ENCODE data around the gene UMAD1.

UMAD1 gene

GRCh38 chr7:7850150-7850549, 209.6 kb downstream of the UMAD1 start:
- TF ChIP-seq TCF12 (IDR thresholded peaks at IDR 0.05; ENCODE audit: low read depth) (no peak), TAF1 (IDR thresholded peaks at IDR 0.05; ENCODE audit: low read depth) (no peak), ZBTB7A (IDR thresholded peaks at IDR 0.05; ENCODE audit: low read depth) (no peak), CEBPB (IDR thresholded peaks at IDR 0.05) (no peak), MAX (IDR thresholded peaks at IDR 0.05) (no peak), EP300 (IDR thresholded peaks at IDR 0.05; ENCODE audit: borderline replicate concordance) (no peak), EGR1 (IDR thresholded peaks at IDR 0.05) (no peak), NFIC (IDR thresholded peaks at IDR 0.05) (no peak), YY1 (IDR thresholded peaks at IDR 0.05; ENCODE audit: low read depth) (no peak), USF1 (IDR thresholded peaks at IDR 0.05) (no peak), CREB1 (IDR thresholded peaks at IDR 0.05; ENCODE audit: low read depth) (no peak), RAD21 (IDR thresholded peaks at IDR 0.05; ENCODE audit: low read depth) (no peak), FOXM1 (IDR thresholded peaks at IDR 0.05; ENCODE audit: borderline replicate concordance, low read depth) (no peak), REST (IDR thresholded peaks at IDR 0.05; ENCODE audit: low read depth) (no peak)

GRCh38 chr7:7851381-7851780, 210.8 kb downstream of the UMAD1 start:
- no peak for TF ChIP-seq EGR1 (IDR thresholded peaks at IDR 0.05)
- no peak for TF ChIP-seq TEAD4 (IDR thresholded peaks at IDR 0.05)
- no peak for TF ChIP-seq TCF12 (IDR thresholded peaks at IDR 0.05; ENCODE audit: low read depth)
- TF ChIP-seq EP300 (IDR thresholded peaks at IDR 0.05; ENCODE audit: borderline replicate concordance), result no peak
- no peak for TF ChIP-seq CEBPB (IDR thresholded peaks at IDR 0.05)
- TF ChIP-seq TAF1 (IDR thresholded peaks at IDR 0.05; ENCODE audit: low read depth), result no peak
- TF ChIP-seq REST (IDR thresholded peaks at IDR 0.05; ENCODE audit: low read depth), result no peak
- no peak for TF ChIP-seq CREB1 (IDR thresholded peaks at IDR 0.05; ENCODE audit: low read depth)
- no peak for TF ChIP-seq ZBTB7A (IDR thresholded peaks at IDR 0.05; ENCODE audit: low read depth)
- no peak for TF ChIP-seq RAD21 (IDR thresholded peaks at IDR 0.05; ENCODE audit: low read depth)
- TF ChIP-seq FOXM1 (IDR thresholded peaks at IDR 0.05; ENCODE audit: borderline replicate concordance, low read depth), result no peak
- no peak for TF ChIP-seq NFIC (IDR thresholded peaks at IDR 0.05)
- no peak for TF ChIP-seq MAX (IDR thresholded peaks at IDR 0.05)
- TF ChIP-seq USF1 (IDR thresholded peaks at IDR 0.05), result no peak
- no peak for TF ChIP-seq YY1 (IDR thresholded peaks at IDR 0.05; ENCODE audit: low read depth)

- TF ChIP-seq NFIC (IDR thresholded peaks at IDR 0.05) (no peak), TCF12 (IDR thresholded peaks at IDR 0.05; ENCODE audit: low read depth) (no peak), FOXM1 (IDR thresholded peaks at IDR 0.05; ENCODE audit: borderline replicate concordance, low read depth) (no peak), CEBPB (IDR thresholded peaks at IDR 0.05) (no peak), TAF1 (IDR thresholded peaks at IDR 0.05; ENCODE audit: low read depth) (no peak), REST (IDR thresholded peaks at IDR 0.05; ENCODE audit: low read depth) (no peak), CREB1 (IDR thresholded peaks at IDR 0.05; ENCODE audit: low read depth) (no peak), RAD21 (IDR thresholded peaks at IDR 0.05; ENCODE audit: low read depth) (no peak), ZBTB7A (IDR thresholded peaks at IDR 0.05; ENCODE audit: low read depth) (no peak), YY1 (IDR thresholded peaks at IDR 0.05; ENCODE audit: low read depth) (no peak), EP300 (IDR thresholded peaks at IDR 0.05; ENCODE audit: borderline replicate concordance) (no peak), EGR1 (IDR thresholded peaks at IDR 0.05) (no peak), MAX (IDR thresholded peaks at IDR 0.05) (no peak), USF1 (IDR thresholded peaks at IDR 0.05) (no peak), TEAD4 (IDR thresholded peaks at IDR 0.05) (no peak)
These were observed 211.4 kb downstream of the UMAD1 start for GRCh38 chr7:7851991-7852390.

Measured in Ishikawa (cell line).